Measurements from ENCODE around the gene GLI2. TPM values are rescaled to one million over a fixed set of nuclear protein-coding genes. Genes with fewer than 3 reads are reported as not detected.

Gene GLI2
- polyA plus RNA-seq, 3 donors: not detected

GRCh38 chr2:120775801-120776589, 40.3 kb downstream of the GLI2 start:
- WGBS (ENCODE audit: insufficient coverage): 91% methylated on average over 13 of the region's 15 CpGs
- H3K27ac ChIP-seq (ENCODE audit: low read depth in 1 of 2, low read length in 2 of 2): no peak overlapping the region
- H3K79me2 ChIP-seq (ENCODE audit: insufficient read depth, low read length): no peaks in the 10 kb centered on the region
- H3K9me3 ChIP-seq (replicated peaks in 1 of 2; ENCODE audit: control insufficient read depth in 1 of 2, insufficient read depth in 1 of 2, low read length in 2 of 2): no peaks in the 10 kb centered on the region
- H3K4me1 Mint-ChIP-seq: no peaks in the 10 kb centered on the region
- no peak overlapping the region for H3K9ac ChIP-seq (ENCODE audit: insufficient read depth, low read length, poor library complexity, severe bottlenecking)
- TF ChIP-seq CTCF (IDR thresholded peaks at IDR 0.05): no peak
- H3K4me2 ChIP-seq (replicated peaks; ENCODE audit: extremely low read depth, low read length, poor library complexity, severe bottlenecking): no peak overlapping the region
- H3K4me3 ChIP-seq (replicated peaks in 1 of 3; ENCODE audit: low read depth in 2 of 3, low read length in 3 of 3): no peak overlapping the region
- DNase-seq: no peak
- H4K20me1 ChIP-seq (ENCODE audit: insufficient read depth, low read length): no peaks in the 10 kb centered on the region
- H2AFZ ChIP-seq (ENCODE audit: insufficient read depth, low read depth, low read length, poor library complexity, severe bottlenecking): no peak overlapping the region
- H3K9me3 Mint-ChIP-seq: no peaks in the 10 kb centered on the region
- no peak overlapping the region for H3K27ac Mint-ChIP-seq
- intact Hi-C loops (cut with micrococcal nuclease): no loop called here
- H3K27me3 ChIP-seq (ENCODE audit: control insufficient read depth in 2 of 2, insufficient read depth in 2 of 2, low read length in 2 of 2): no peaks in the 10 kb centered on the region
- H3K4me3 Mint-ChIP-seq: no peak overlapping the region
- H3K36me3 Mint-ChIP-seq: no peaks in the 10 kb centered on the region
- no peaks in the 10 kb centered on the region for H3K36me3 ChIP-seq (replicated peaks in 1 of 2; ENCODE audit: control insufficient read depth in 1 of 2, insufficient read depth in 2 of 2, low read length in 2 of 2)
- peaks cover 0 to 5% (median 2%) of the 10 kb centered on the region in 3 donors for H3K27me3 Mint-ChIP-seq (ENCODE audit: low read depth in 3 of 3)
- H3K4me1 ChIP-seq (ENCODE audit: control insufficient read depth in 1 of 2, insufficient read depth in 2 of 2, low read length in 2 of 2): no peaks in the 10 kb centered on the region

- Mint-ChIP-seq H3K27me3 (ENCODE audit: low read depth in 3 of 3) (peaks cover 0 to 5% (median 2%) of the 10 kb centered on the region in 3 donors), H3K36me3 (no peaks in the 10 kb centered on the region), H3K27ac (no peak overlapping the region), H3K4me1 (no peaks in the 10 kb centered on the region), H3K4me3 (no peak overlapping the region), H3K9me3 (no peaks in the 10 kb centered on the region)
- Histone ChIP-seq H3K9me3 (replicated peaks in 1 of 2; ENCODE audit: control insufficient read depth in 1 of 2, insufficient read depth in 1 of 2, low read length in 2 of 2) (no peaks in the 10 kb centered on the region), H3K79me2 (ENCODE audit: insufficient read depth, low read length) (no peaks in the 10 kb centered on the region), H3K4me2 (replicated peaks; ENCODE audit: extremely low read depth, low read length, poor library complexity, severe bottlenecking) (no peak overlapping the region), H3K9ac (ENCODE audit: insufficient read depth, low read length, poor library complexity, severe bottlenecking) (no peak overlapping the region), H3K4me3 (replicated peaks in 1 of 3; ENCODE audit: low read depth in 2 of 3, low read length in 3 of 3) (no peak overlapping the region), H2AFZ (ENCODE audit: insufficient read depth, low read depth, low read length, poor library complexity, severe bottlenecking) (no peak overlapping the region), H3K27ac (ENCODE audit: low read depth in 1 of 2, low read length in 2 of 2) (no peak overlapping the region), H3K36me3 (replicated peaks in 1 of 2; ENCODE audit: control insufficient read depth in 1 of 2, insufficient read depth in 2 of 2, low read length in 2 of 2) (no peaks in the 10 kb centered on the region), H4K20me1 (ENCODE audit: insufficient read depth, low read length) (no peaks in the 10 kb centered on the region), H3K4me1 (ENCODE audit: control insufficient read depth in 1 of 2, insufficient read depth in 2 of 2, low read length in 2 of 2) (no peaks in the 10 kb centered on the region), H3K27me3 (ENCODE audit: control insufficient read depth in 2 of 2, insufficient read depth in 2 of 2, low read length in 2 of 2) (no peaks in the 10 kb centered on the region)
- TF ChIP-seq CTCF (IDR thresholded peaks at IDR 0.05): no peak
- DNase-seq: no peak
- intact Hi-C loops (cut with micrococcal nuclease): no loop called here
- WGBS (ENCODE audit: insufficient coverage): 94% methylated on average over 9 of the region's 9 CpGs
Observed at GRCh38 chr2:120776649-120777048, 41.0 kb downstream of the GLI2 start.

All from CD14-positive monocyte (primary cell).